Endothelial cell of umbilical vein (primary cell): ENCODE results near the gene OPA1.

Experiments
- EZH2 ChIP-seq: IDR thresholded peaks from 2 replicates; pipeline ENCODE4 v1.6.1; 2012; ENCODE audit warnings: borderline replicate concordance, low read depth, mild to moderate bottlenecking, moderate library complexity, low read length, inconsistent platforms; ENCODE audit not compliant: severe bottlenecking
- JUN ChIP-seq: IDR thresholded peaks from 2 replicates; pipeline ENCODE4 v1.6.1; 2011; ENCODE audit warnings: borderline replicate concordance, low read depth; ENCODE audit not compliant: insufficient read length, insufficient read depth
- TF ChIP-seq, protein P1 (sequence below), 2 donors: IDR thresholded peaks; 1 replicate in 1 of 2; 2 replicates in 1 of 2; pipeline ENCODE4 v1.5.1; 2011; ENCODE audit warnings: low read length in 2 of 2, mild to moderate bottlenecking in 2 of 2, moderate library complexity in 2 of 2, control low read depth in 1 of 2, inconsistent platforms in 1 of 2, low read depth in 1 of 2; ENCODE audit not compliant: insufficient read depth in 1 of 2; ENCODE audit errors: extremely low read depth in 1 of 2

DNA sequence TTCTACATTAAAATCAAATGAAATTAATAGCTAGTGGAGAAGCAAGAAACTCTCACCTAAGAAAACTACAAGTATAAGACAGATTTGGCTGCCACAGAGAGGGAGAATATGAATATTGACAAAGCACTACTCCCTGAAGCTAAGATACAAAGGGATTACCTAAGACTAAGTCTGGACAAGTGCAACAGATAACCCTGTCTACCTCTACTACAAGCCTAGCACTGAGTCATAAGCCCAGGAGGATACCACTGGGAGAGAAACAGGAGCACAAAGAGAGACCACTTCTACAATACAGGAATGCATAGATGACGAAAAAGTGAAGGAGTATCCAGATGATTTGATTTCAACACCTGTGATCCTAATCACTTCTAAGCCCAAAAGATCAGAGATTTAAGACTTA lies 48.7 kb upstream of the OPA1 start:
- TF ChIP-seq, protein P1, sequence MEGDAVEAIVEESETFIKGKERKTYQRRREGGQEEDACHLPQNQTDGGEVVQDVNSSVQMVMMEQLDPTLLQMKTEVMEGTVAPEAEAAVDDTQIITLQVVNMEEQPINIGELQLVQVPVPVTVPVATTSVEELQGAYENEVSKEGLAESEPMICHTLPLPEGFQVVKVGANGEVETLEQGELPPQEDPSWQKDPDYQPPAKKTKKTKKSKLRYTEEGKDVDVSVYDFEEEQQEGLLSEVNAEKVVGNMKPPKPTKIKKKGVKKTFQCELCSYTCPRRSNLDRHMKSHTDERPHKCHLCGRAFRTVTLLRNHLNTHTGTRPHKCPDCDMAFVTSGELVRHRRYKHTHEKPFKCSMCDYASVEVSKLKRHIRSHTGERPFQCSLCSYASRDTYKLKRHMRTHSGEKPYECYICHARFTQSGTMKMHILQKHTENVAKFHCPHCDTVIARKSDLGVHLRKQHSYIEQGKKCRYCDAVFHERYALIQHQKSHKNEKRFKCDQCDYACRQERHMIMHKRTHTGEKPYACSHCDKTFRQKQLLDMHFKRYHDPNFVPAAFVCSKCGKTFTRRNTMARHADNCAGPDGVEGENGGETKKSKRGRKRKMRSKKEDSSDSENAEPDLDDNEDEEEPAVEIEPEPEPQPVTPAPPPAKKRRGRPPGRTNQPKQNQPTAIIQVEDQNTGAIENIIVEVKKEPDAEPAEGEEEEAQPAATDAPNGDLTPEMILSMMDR (IDR thresholded peaks at IDR 0.05; ENCODE audit: extremely low read depth in 1 of 2, insufficient read depth in 1 of 2, low read depth in 1 of 2, low read length in 2 of 2): no peak
- TF ChIP-seq EZH2: no peak
- no peak for TF ChIP-seq JUN
